ENCODE measurements around the gene BAMBI. TPM values are rescaled to one million over a fixed set of nuclear protein-coding genes. Genes with fewer than 3 reads are reported as not detected.

The BAMBI gene
- total RNA-seq, 2 donors from 2014 or later: 3.1 to 4.6 TPM

GRCh38 chr10:28685717-28686116 is 8.4 kb downstream of the BAMBI start:
- intact Hi-C loops (cut with DNase I): no loop called here
- Histone ChIP-seq H3K4me3 (no peak overlapping the region), H3K9ac (ENCODE audit: low read depth in 2 of 2, low read length in 2 of 2) (no peak overlapping the region), H3K27me3 (no peaks in the 10 kb centered on the region), H3K9me3 (no peaks in the 10 kb centered on the region), H3K27ac (no peak overlapping the region), H3K36me3 (no peaks in the 10 kb centered on the region), H3K4me1 (no peaks in the 10 kb centered on the region)
- no peak for TF ChIP-seq CTCF (IDR thresholded peaks at IDR 0.05)
- no peak for DNase-seq

- TF ChIP-seq CTCF (IDR thresholded peaks at IDR 0.05): no peak
- intact Hi-C loops (cut with DNase I): no loop called here
These were observed 9.7 kb downstream of the BAMBI start for GRCh38 chr10:28686835-28687682.

GRCh38 chr10:28687683-28688001 is 10.3 kb downstream of the BAMBI start:
- H3K27ac ChIP-seq: no peak overlapping the region
- no peaks in the 10 kb centered on the region for H3K4me1 ChIP-seq
- H3K9me3 ChIP-seq: no peaks in the 10 kb centered on the region
- no peak for TF ChIP-seq CTCF (IDR thresholded peaks at IDR 0.05)
- intact Hi-C loops (cut with DNase I): no loop called here
- H3K4me3 ChIP-seq: no peak overlapping the region
- H3K27me3 ChIP-seq: no peaks in the 10 kb centered on the region
- no peak overlapping the region for H3K9ac ChIP-seq (ENCODE audit: low read depth in 2 of 2, low read length in 2 of 2)
- DNase-seq: no peak
- H3K36me3 ChIP-seq: no peaks in the 10 kb centered on the region

More at GRCh38 chr10:28686835-28687682, 9.7 kb downstream of the BAMBI start:
- no peaks in the 10 kb centered on the region for H3K27me3 ChIP-seq
- no peaks in the 10 kb centered on the region for H3K36me3 ChIP-seq
- DNase-seq: no peak
- H3K4me3 ChIP-seq: no peak overlapping the region
- H3K9ac ChIP-seq (ENCODE audit: low read depth in 2 of 2, low read length in 2 of 2): no peak overlapping the region
- H3K4me1 ChIP-seq: no peaks in the 10 kb centered on the region
- no peak overlapping the region for H3K27ac ChIP-seq
- H3K9me3 ChIP-seq: no peaks in the 10 kb centered on the region

- TF ChIP-seq CTCF (IDR thresholded peaks at IDR 0.05): no peak
- no peak overlapping the region for H3K4me3 ChIP-seq
- H3K36me3 ChIP-seq: no peaks in the 10 kb centered on the region
- H3K27ac ChIP-seq: no peak overlapping the region
- no peak overlapping the region for H3K9ac ChIP-seq (ENCODE audit: low read depth in 2 of 2, low read length in 2 of 2)
- no peaks in the 10 kb centered on the region for H3K9me3 ChIP-seq
- H3K27me3 ChIP-seq: no peaks in the 10 kb centered on the region
- no peaks in the 10 kb centered on the region for H3K4me1 ChIP-seq
- intact Hi-C loops (cut with DNase I): no loop called here
- no peak for DNase-seq
These were observed 13.2 kb downstream of the BAMBI start for GRCh38 chr10:28690545-28690944.

GRCh38 chr10:28691187-28691694 is 13.9 kb downstream of the BAMBI start:
- H3K27me3 ChIP-seq: no peaks in the 10 kb centered on the region
- no peak for DNase-seq
- H3K36me3 ChIP-seq: no peaks in the 10 kb centered on the region
- H3K9me3 ChIP-seq: no peaks in the 10 kb centered on the region
- H3K9ac ChIP-seq (ENCODE audit: low read depth in 2 of 2, low read length in 2 of 2): no peak overlapping the region
- no peak for TF ChIP-seq CTCF (IDR thresholded peaks at IDR 0.05)
- intact Hi-C loops (cut with DNase I): no loop called here
- no peak overlapping the region for H3K4me3 ChIP-seq
- no peak overlapping the region for H3K27ac ChIP-seq
- no peaks in the 10 kb centered on the region for H3K4me1 ChIP-seq

All from colonic mucosa (tissue), 4 donors.